DND-41 (cell line): ENCODE results near the gene C4orf33.

Experiments used
- ATAC-seq: fragments of 200-7000 bp; cut with Tn5 transposase; 3 replicates; pipeline ENCODE4 v1.9.1; 2021; ENCODE audit warnings: low read depth; ENCODE audit not compliant: insufficient read depth
- DNase-seq: peaks from one replicate; pipeline ENCODE4 v3.0.0-alpha.2; 2020
- H2AFZ ChIP-seq: 2 replicates; pipeline ENCODE4 v1.6.0; 2012; ENCODE audit warnings: low read depth, low read length
- H3K27ac ChIP-seq: 2 replicates; pipeline ENCODE4 v1.5.1; 2012; ENCODE audit warnings: low read length, inconsistent platforms
- H3K27me3 ChIP-seq: fragments of 200-600 bp; sonication (generic); 2 replicates; pipeline ENCODE4 v1.6.0; 2012; ENCODE audit warnings: low read length, mild to moderate bottlenecking, inconsistent platforms; ENCODE audit not compliant: insufficient read depth, poor library complexity
- H3K36me3 ChIP-seq: 2 replicates; pipeline ENCODE4 v1.5.1; 2012; ENCODE audit warnings: low read length, inconsistent platforms; ENCODE audit not compliant: insufficient read depth
- H3K4me1 ChIP-seq: 2 replicates; pipeline ENCODE4 v1.5.1; 2012; ENCODE audit warnings: mild to moderate bottlenecking, low read length; ENCODE audit not compliant: insufficient read depth
- H3K4me2 ChIP-seq: 2 replicates; pipeline ENCODE4 v1.6.0; 2012; ENCODE audit warnings: mild to moderate bottlenecking, moderate library complexity, low read length, inconsistent platforms; ENCODE audit not compliant: insufficient read depth
- H3K4me3 ChIP-seq, 2 experiments: fragments of 200-600 bp in 1 of 2; shearing (Covaris generic) in 1 of 2; 2 replicates each; pipeline ENCODE4 v1.5.1; 2012 to 2016; ENCODE audit warnings: inconsistent platforms in 2 of 2, low read length in 2 of 2, mild to moderate bottlenecking in 2 of 2, low read depth in 1 of 2, moderate library complexity in 1 of 2
- H3K79me2 ChIP-seq: 2 replicates; pipeline ENCODE4 v1.6.0; 2012; ENCODE audit warnings: low read length, inconsistent platforms; ENCODE audit not compliant: insufficient read depth
- H3K9ac ChIP-seq: 2 replicates; pipeline ENCODE4 v1.6.0; 2012; ENCODE audit warnings: low read depth, mild to moderate bottlenecking, inconsistent platforms, low read length, moderate library complexity
- H3K9me3 ChIP-seq: 2 replicates; pipeline ENCODE4 v1.5.1; 2012; ENCODE audit warnings: low read length, moderate library complexity, mild to moderate bottlenecking, inconsistent platforms; ENCODE audit not compliant: insufficient read depth, severe bottlenecking
- H4K20me1 ChIP-seq: 2 replicates; pipeline ENCODE4 v1.6.0; 2012; ENCODE audit warnings: low read length; ENCODE audit not compliant: insufficient read depth
- EZH2 ChIP-seq: IDR thresholded peaks from 3 replicates; pipeline ENCODE4 v1.6.1; 2012; ENCODE audit warnings: borderline replicate concordance, low read depth, mild to moderate bottlenecking, moderate library complexity, low read length, inconsistent platforms; ENCODE audit not compliant: severe bottlenecking
- TF ChIP-seq, protein P1 (sequence below): IDR thresholded peaks from 2 replicates; pipeline ENCODE4 v1.5.1; 2012; ENCODE audit warnings: borderline replicate concordance, low read length, moderate library complexity, mild to moderate bottlenecking; ENCODE audit not compliant: poor library complexity, severe bottlenecking; ENCODE audit errors: extremely low read depth

Gene C4orf33

DNA sequence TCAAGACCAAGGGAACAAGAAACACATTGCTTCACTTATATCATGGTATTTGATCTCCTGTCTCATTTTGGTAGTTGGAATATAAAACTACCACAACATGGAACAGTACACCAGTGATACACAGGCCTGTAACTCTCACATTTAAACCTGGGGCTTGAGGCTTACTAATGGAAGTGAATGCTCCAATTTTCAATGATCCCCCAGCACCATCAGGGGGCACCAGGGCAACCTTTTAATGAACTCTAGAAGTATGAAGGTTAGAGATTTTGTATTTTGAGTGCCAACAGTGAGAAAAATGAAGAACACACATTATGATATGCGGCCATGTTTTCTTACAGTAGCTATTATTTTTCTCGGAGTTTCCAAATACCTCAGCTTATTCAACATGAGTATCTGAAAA is 50.7 kb downstream of the C4orf33 start:
- no peak overlapping the region for H3K4me2 ChIP-seq
- H3K27ac ChIP-seq = no peak overlapping the region
- H3K4me1 ChIP-seq = no peaks in the 10 kb centered on the region
- no peaks in the 10 kb centered on the region for H3K27me3 ChIP-seq
- no peaks in the 10 kb centered on the region for H3K36me3 ChIP-seq
- no peak for ATAC-seq
- TF ChIP-seq EZH2 = no peak
- TF ChIP-seq, protein P1, sequence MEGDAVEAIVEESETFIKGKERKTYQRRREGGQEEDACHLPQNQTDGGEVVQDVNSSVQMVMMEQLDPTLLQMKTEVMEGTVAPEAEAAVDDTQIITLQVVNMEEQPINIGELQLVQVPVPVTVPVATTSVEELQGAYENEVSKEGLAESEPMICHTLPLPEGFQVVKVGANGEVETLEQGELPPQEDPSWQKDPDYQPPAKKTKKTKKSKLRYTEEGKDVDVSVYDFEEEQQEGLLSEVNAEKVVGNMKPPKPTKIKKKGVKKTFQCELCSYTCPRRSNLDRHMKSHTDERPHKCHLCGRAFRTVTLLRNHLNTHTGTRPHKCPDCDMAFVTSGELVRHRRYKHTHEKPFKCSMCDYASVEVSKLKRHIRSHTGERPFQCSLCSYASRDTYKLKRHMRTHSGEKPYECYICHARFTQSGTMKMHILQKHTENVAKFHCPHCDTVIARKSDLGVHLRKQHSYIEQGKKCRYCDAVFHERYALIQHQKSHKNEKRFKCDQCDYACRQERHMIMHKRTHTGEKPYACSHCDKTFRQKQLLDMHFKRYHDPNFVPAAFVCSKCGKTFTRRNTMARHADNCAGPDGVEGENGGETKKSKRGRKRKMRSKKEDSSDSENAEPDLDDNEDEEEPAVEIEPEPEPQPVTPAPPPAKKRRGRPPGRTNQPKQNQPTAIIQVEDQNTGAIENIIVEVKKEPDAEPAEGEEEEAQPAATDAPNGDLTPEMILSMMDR = peak; percentile 24
- no peaks in the 10 kb centered on the region for H4K20me1 ChIP-seq
- H3K4me3 ChIP-seq = no peak overlapping the region
- no peak overlapping the region for H2AFZ ChIP-seq
- H3K9me3 ChIP-seq = no peaks in the 10 kb centered on the region
- DNase-seq = no peak
- H3K79me2 ChIP-seq = no peaks in the 10 kb centered on the region
- H3K9ac ChIP-seq = no peak overlapping the region

DNA sequence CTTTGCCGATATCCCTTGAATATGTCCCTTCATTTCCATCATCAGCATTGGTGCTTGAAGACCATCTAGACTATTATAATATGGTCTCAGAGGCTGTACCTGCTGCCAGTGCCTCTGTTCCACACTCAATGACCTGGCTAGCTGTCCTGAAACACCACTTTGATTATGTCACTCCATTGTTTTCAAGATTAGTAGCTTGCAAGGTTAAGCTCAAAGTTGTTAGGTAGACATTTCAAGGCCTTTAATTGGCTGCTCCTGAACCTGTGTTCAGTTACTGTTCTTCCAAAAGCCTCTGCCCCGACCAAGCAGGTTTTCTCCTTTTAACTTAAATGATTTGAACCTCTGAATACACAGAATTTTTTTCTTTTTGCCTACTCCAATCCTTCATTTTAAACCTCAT is 52.9 kb downstream of the C4orf33 start:
- Histone ChIP-seq H2AFZ (no peak overlapping the region), H3K9me3 (no peaks in the 10 kb centered on the region), H3K27ac (no peak overlapping the region), H3K9ac (no peak overlapping the region), H3K4me3 (no peak overlapping the region), H3K27me3 (no peaks in the 10 kb centered on the region), H3K4me1 (no peaks in the 10 kb centered on the region), H3K4me2 (no peak overlapping the region), H3K36me3 (no peaks in the 10 kb centered on the region), H4K20me1 (no peaks in the 10 kb centered on the region), H3K79me2 (no peaks in the 10 kb centered on the region)
- TF ChIP-seq, protein P1 = no peak
- TF ChIP-seq EZH2 = no peak
- DNase-seq = no peak
- ATAC-seq = no peak

DNA sequence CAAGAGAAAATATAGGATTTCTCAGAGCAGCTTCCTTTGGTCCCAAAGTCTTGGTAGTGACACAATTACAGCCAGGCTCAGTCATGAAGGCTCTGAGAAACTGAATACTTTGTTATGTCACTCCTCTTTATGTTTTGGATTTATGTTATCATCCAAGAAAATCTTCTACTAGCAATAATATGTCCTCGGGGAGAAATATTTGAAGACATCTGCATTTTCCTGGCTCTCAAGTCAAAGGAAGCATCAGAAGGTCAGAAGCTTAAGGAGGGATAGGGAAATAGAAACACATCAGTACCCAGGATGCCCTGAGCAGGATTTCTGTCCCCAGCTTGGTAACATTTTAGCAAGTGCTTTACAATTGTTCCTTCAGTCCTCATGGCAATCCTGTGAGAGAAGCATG is 54.0 kb downstream of the C4orf33 start:
- Histone ChIP-seq H3K4me2 (no peak overlapping the region), H3K27ac (no peak overlapping the region), H3K4me3 (no peak overlapping the region), H3K9me3 (no peaks in the 10 kb centered on the region), H3K79me2 (no peaks in the 10 kb centered on the region), H3K9ac (no peak overlapping the region), H3K4me1 (no peaks in the 10 kb centered on the region), H3K27me3 (no peaks in the 10 kb centered on the region), H3K36me3 (no peaks in the 10 kb centered on the region), H4K20me1 (no peaks in the 10 kb centered on the region), H2AFZ (no peak overlapping the region)
- no peak for TF ChIP-seq EZH2
- TF ChIP-seq, protein P1 = no peak
- DNase-seq (no peak), ATAC-seq (no peak)

GRCh38 chr4:129152350-129152749 is 56.4 kb downstream of the C4orf33 start:
- Histone ChIP-seq H3K4me2 (no peak overlapping the region), H3K36me3 (no peaks in the 10 kb centered on the region), H3K79me2 (no peaks in the 10 kb centered on the region), H3K4me3 (no peak overlapping the region), H2AFZ (no peak overlapping the region), H3K27me3 (no peaks in the 10 kb centered on the region), H3K4me1 (no peaks in the 10 kb centered on the region), H3K27ac (no peak overlapping the region), H3K9ac (no peak overlapping the region), H4K20me1 (no peaks in the 10 kb centered on the region), H3K9me3 (no peaks in the 10 kb centered on the region)
- no peak for ATAC-seq
- TF ChIP-seq EZH2 = no peak
- TF ChIP-seq, protein P1 = no peak
- DNase-seq = no peak
